ENCODE measurements around the gene NAV2. TPM values are rescaled to one million over a fixed set of nuclear protein-coding genes. Genes with fewer than 3 reads are reported as not detected.

NAV2 gene
- total RNA-seq, 1 experiment from 2014 or later: 46.3 TPM

- no CpG with 5 or more reads among the region's 4 CpGs for WGBS (ENCODE audit: extremely low coverage, insufficient read length, low lambda C conversion rate)
- H3K23me2 ChIP-seq (ENCODE audit: insufficient read length, low read depth, low read length, poor library complexity, severe bottlenecking): no peaks in the 10 kb centered on the region
- no peak overlapping the region for H3K56ac ChIP-seq (ENCODE audit: insufficient read length, low read depth, low read length)
- H3K9me3 ChIP-seq (ENCODE audit: control insufficient read depth, low read depth, low read length): no peaks in the 10 kb centered on the region
- no peak overlapping the region for H3K4me3 Mint-ChIP-seq
- TF ChIP-seq CTCF (conservative IDR thresholded peaks at IDR 0.05): no peak
- no peak overlapping the region for H2BK15ac ChIP-seq (ENCODE audit: low read depth, low read length)
- H3K14ac ChIP-seq (ENCODE audit: insufficient read depth, low read length): no peak overlapping the region
- no peak overlapping the region for H4K91ac ChIP-seq (ENCODE audit: insufficient read length, low read depth, low read length)
- H4K8ac ChIP-seq (replicated peaks; ENCODE audit: insufficient read length, low read depth, low read length): no peak overlapping the region
- no peak for DNase-seq
- no peaks in the 10 kb centered on the region for H3K27me3 Mint-ChIP-seq (ENCODE audit: low read depth)
- H3K79me1 ChIP-seq (ENCODE audit: insufficient read depth, low read depth, low read length, poor library complexity, severe bottlenecking): no peaks in the 10 kb centered on the region
- peaks cover 3 to 14% of the 10 kb centered on the region in 2 experiments; a peak in 2 of 4 replicates for H3K4me1 Mint-ChIP-seq
- no peaks in the 10 kb centered on the region for H3K79me2 ChIP-seq (ENCODE audit: insufficient read depth, low read length)
- H3K18ac ChIP-seq (ENCODE audit: insufficient read length, low read depth, low read length): no peak overlapping the region
- H3K27ac Mint-ChIP-seq: no peak overlapping the region
- H4K5ac ChIP-seq (ENCODE audit: insufficient read length, low read depth, low read length): no peak overlapping the region
- H2BK20ac ChIP-seq (ENCODE audit: low read depth, low read length, poor library complexity, severe bottlenecking): no peak overlapping the region
- no peak overlapping the region for H2AFZ ChIP-seq (ENCODE audit: low read length)
- no peak overlapping the region for H3K23ac ChIP-seq (ENCODE audit: insufficient read length, low read depth, low read length)
- no peaks in the 10 kb centered on the region; a peak in 2 of 5 replicates for H3K9me3 Mint-ChIP-seq
- no peak overlapping the region for H2BK5ac ChIP-seq (ENCODE audit: insufficient read length, low read length)
- H2AK5ac ChIP-seq (ENCODE audit: insufficient read length, low read length): no peak overlapping the region
- no peak overlapping the region for H2BK120ac ChIP-seq (ENCODE audit: low read depth, low read length, poor library complexity, severe bottlenecking)
- H3K4me1 ChIP-seq (ENCODE audit: insufficient read depth, low read length): no peaks in the 10 kb centered on the region
- peaks cover 43 to 89% (median 83%) of the 10 kb centered on the region in 3 experiments; a peak in 6 of 7 replicates for H3K36me3 Mint-ChIP-seq (ENCODE audit: insufficient read depth in 1 of 3, low read depth in 3 of 3)
- no peak overlapping the region for H3K4ac ChIP-seq (ENCODE audit: low read depth, low read length)
- H3K27me3 ChIP-seq (ENCODE audit: insufficient read depth, low read length): no peaks in the 10 kb centered on the region
- H3K27ac ChIP-seq (ENCODE audit: insufficient read length, low read depth, low read length): no peak overlapping the region
- H4K20me1 ChIP-seq (ENCODE audit: control insufficient read depth, insufficient read depth, insufficient read length): no peaks in the 10 kb centered on the region
- no peak overlapping the region for H3T11ph ChIP-seq (ENCODE audit: low read length)
- no peak overlapping the region for H3K9ac ChIP-seq (ENCODE audit: extremely low read depth, insufficient read length, low read length)
- H2BK12ac ChIP-seq (ENCODE audit: insufficient read length, low read depth, low read length): no peak overlapping the region
- H3K4me2 ChIP-seq (ENCODE audit: insufficient read depth, insufficient read length, low read length): no peak overlapping the region
These were observed 382.6 kb downstream of the NAV2 start for GRCh38 chr11:20095189-20095588.
